K562 (cell line): ENCODE results near the gene GNG3. TPM values are rescaled to one million over a fixed set of nuclear protein-coding genes. Genes with fewer than 3 reads are reported as not detected.

ENCODE experiments used
- GABPA ChIP-seq: fragments of 200-800 bp; sonication (Bioruptor generic); conservative IDR thresholded peaks from 2 replicates; pipeline ENCODE4 v1.6.1; 2016; ENCODE audit warnings: low read depth, missing genetic modification characterization, missing compliant biosample characterization
- HDAC1 ChIP-seq, 2 experiments: fragments of 450-650 bp; IDR thresholded peaks; 2 replicates each; pipeline ENCODE4 v1.6.1; 2016 to 2017; ENCODE audit warnings: inconsistent platforms in 1 of 2, mild to moderate bottlenecking in 1 of 2, moderate library complexity in 1 of 2
- MEF2D ChIP-seq: conservative IDR thresholded peaks from 2 replicates; pipeline ENCODE4 v1.6.1; 2016; ENCODE audit warnings: low read depth, missing genetic modification characterization, missing compliant biosample characterization
- MYC ChIP-seq, 2 experiments: fragments of 250-450 bp in 1 of 2; sonication (Bioruptor Pico) in 1 of 2; IDR thresholded peaks; 2 replicates each; pipeline versions ENCODE4 v1.5.1 to v1.6.1; 2012 to 2021; ENCODE audit warnings: low read depth in 2 of 2, borderline replicate concordance in 1 of 2, improper control_type of control experiment in 1 of 2, low read length in 1 of 2, mild to moderate bottlenecking in 1 of 2, moderate library complexity in 1 of 2
- RFX5 ChIP-seq: IDR thresholded peaks from 2 replicates; pipeline ENCODE4 v1.6.1; 2011; ENCODE audit warnings: low read depth, mild to moderate bottlenecking, improper control_type of control experiment, low read length
- ZBTB26 ChIP-seq: fragments of 450-650 bp; formaldehyde crosslinking; IDR thresholded peaks from 2 replicates; pipeline ENCODE4 v1.4.0; 2022; ENCODE audit warnings: missing genetic modification characterization
- ZNF445 ChIP-seq: fragments of 250-450 bp; sonication (Bioruptor Pico); IDR thresholded peaks from 2 replicates; pipeline ENCODE4 v1.4.0; 2020; ENCODE audit warnings: low read depth, mild to moderate bottlenecking, moderate library complexity
- polyA plus RNA-seq, 8 experiments: library from polyadenylated mRNA; depleted of rRNA in 4 of 8; stranded (reverse) in 5 of 8; unstranded in 3 of 8; fragments of >200 nt; fragmentation: Nextera tagmentation in 2 of 8; fragmentation: Illumina TruSeq in 1 of 8; extraction: Ambion mirVana in 2 of 8; extraction: Trizol in 1 of 8; gene quantifications; 2 replicates each; pipeline versions ENCODE4 v1.2.1 to v1.2.3, GENCODE V29; 2011 to 2014; ENCODE audit warnings: inconsistent platforms in 1 of 8, missing spikeins in 1 of 8
- total RNA-seq, 7 experiments: library from RNA; depleted of rRNA in 6 of 7; stranded (reverse); fragments of >200 nt in 6 of 7; fragmentation: Illumina TruSeq in 2 of 7; extraction: Trizol in 2 of 7; gene quantifications; 2 replicates each; pipeline versions ENCODE4 v1.2.1 to v1.2.3, GENCODE V29; 2011 to 2021; ENCODE audit warnings: low replicate concordance in 1 of 7
- TF ChIP-seq, protein P1 (sequence below), 2 experiments: fragments of 450-650 bp in 1 of 2; sonication (generic) in 1 of 2; formaldehyde crosslinking in 1 of 2; IDR thresholded peaks; 2 replicates each; pipeline versions ENCODE4 v1.7.1 to v1.9.0; 2016 to 2022; ENCODE audit warnings: inconsistent platforms in 1 of 2, mild to moderate bottlenecking in 1 of 2, missing genetic modification reagents in 1 of 2
- TF ChIP-seq, protein P2 (sequence below): fragments of 250-450 bp; sonication (Bioruptor Pico); IDR thresholded peaks from 2 replicates; pipeline ENCODE4 v1.4.0; 2020

Gene GNG3
- total and polyA plus RNA-seq, 9 of the 15 experiments (the other 6 are each of a cell fraction or from before 2014, with no cell fraction given), result 0.07 TPM; not detected in 8

DNA sequence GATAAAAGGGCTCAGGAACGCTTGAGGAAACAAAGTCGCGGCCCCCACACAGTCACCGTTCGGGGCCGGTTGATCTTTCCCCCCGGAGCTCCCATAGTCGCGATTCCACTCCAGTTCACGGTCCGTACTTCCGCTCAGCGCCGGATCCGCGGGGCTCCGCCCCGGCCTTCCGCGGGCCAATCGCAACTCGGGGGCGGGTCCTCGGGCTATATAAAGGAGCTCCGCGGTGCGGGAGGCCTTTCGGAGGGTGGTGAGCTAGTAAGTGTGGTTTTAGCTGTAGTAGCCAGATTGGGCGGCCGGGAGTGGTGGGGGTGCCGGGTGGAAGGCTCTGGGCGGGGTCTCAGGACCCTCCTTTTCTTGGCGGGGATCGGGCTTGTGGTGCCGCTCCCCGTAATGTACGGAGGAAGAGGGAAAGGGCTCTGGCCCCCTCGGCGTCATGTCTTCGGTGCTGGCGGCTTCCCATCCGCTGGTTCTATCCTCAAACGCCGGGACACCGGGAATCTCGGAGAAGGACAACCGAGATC is 42.3 kb upstream of the GNG3 start, which contains the start of the genes C11orf98 and CSKMT (continued):
- TF ChIP-seq, protein P1, sequence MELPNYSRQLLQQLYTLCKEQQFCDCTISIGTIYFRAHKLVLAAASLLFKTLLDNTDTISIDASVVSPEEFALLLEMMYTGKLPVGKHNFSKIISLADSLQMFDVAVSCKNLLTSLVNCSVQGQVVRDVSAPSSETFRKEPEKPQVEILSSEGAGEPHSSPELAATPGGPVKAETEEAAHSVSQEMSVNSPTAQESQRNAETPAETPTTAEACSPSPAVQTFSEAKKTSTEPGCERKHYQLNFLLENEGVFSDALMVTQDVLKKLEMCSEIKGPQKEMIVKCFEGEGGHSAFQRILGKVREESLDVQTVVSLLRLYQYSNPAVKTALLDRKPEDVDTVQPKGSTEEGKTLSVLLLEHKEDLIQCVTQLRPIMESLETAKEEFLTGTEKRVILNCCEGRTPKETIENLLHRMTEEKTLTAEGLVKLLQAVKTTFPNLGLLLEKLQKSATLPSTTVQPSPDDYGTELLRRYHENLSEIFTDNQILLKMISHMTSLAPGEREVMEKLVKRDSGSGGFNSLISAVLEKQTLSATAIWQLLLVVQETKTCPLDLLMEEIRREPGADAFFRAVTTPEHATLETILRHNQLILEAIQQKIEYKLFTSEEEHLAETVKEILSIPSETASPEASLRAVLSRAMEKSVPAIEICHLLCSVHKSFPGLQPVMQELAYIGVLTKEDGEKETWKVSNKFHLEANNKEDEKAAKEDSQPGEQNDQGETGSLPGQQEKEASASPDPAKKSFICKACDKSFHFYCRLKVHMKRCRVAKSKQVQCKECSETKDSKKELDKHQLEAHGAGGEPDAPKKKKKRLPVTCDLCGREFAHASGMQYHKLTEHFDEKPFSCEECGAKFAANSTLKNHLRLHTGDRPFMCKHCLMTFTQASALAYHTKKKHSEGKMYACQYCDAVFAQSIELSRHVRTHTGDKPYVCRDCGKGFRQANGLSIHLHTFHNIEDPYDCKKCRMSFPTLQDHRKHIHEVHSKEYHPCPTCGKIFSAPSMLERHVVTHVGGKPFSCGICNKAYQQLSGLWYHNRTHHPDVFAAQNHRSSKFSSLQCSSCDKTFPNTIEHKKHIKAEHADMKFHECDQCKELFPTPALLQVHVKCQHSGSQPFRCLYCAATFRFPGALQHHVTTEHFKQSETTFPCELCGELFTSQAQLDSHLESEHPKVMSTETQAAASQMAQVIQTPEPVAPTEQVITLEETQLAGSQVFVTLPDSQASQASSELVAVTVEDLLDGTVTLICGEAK (IDR thresholded peaks at IDR 0.05), result peak; percentile 82
- TF ChIP-seq, protein P1 (CRISPR knock-in tag; IDR thresholded peaks at IDR 0.05), result no peak
- TF ChIP-seq RFX5 (peak; percentile 46; the same call in 1 of the 2 replicates), ZNF445 (CRISPR knock-in tag) (peak; percentile 84), MYC (IDR thresholded peaks at IDR 0.05; ENCODE audit: low read depth, low read length) (peak; percentile 89), MYC (CRISPR knock-in tag; IDR thresholded peaks at IDR 0.05; ENCODE audit: borderline replicate concordance, low read depth) (peak; percentile 82), HDAC1 (IDR thresholded peaks at IDR 0.05) (peak in 1 of 2 experiments; percentile 51; a peak in 2 of 4 replicates), MEF2D (no peak), ZBTB26 (peak; percentile 92; the same call in 1 of the 2 replicates), GABPA (tag) (peak; percentile 89)
- TF ChIP-seq, protein P2, sequence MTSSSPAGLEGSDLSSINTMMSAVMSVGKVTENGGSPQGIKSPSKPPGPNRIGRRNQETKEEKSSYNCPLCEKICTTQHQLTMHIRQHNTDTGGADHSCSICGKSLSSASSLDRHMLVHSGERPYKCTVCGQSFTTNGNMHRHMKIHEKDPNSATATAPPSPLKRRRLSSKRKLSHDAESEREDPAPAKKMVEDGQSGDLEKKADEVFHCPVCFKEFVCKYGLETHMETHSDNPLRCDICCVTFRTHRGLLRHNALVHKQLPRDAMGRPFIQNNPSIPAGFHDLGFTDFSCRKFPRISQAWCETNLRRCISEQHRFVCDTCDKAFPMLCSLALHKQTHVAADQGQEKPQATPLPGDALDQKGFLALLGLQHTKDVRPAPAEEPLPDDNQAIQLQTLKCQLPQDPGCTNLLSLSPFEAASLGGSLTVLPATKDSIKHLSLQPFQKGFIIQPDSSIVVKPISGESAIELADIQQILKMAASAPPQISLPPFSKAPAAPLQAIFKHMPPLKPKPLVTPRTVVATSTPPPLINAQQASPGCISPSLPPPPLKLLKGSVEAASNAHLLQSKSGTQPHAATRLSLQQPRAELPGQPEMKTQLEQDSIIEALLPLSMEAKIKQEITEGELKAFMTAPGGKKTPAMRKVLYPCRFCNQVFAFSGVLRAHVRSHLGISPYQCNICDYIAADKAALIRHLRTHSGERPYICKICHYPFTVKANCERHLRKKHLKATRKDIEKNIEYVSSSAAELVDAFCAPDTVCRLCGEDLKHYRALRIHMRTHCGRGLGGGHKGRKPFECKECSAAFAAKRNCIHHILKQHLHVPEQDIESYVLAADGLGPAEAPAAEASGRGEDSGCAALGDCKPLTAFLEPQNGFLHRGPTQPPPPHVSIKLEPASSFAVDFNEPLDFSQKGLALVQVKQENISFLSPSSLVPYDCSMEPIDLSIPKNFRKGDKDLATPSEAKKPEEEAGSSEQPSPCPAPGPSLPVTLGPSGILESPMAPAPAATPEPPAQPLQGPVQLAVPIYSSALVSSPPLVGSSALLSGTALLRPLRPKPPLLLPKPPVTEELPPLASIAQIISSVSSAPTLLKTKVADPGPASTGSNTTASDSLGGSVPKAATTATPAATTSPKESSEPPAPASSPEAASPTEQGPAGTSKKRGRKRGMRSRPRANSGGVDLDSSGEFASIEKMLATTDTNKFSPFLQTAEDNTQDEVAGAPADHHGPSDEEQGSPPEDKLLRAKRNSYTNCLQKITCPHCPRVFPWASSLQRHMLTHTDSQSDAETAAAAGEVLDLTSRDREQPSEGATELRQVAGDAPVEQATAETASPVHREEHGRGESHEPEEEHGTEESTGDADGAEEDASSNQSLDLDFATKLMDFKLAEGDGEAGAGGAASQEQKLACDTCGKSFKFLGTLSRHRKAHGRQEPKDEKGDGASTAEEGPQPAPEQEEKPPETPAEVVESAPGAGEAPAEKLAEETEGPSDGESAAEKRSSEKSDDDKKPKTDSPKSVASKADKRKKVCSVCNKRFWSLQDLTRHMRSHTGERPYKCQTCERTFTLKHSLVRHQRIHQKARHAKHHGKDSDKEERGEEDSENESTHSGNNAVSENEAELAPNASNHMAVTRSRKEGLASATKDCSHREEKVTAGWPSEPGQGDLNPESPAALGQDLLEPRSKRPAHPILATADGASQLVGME (CRISPR knock-in tag), result no peak
